BE2C (cell line): ENCODE results near the gene ANO2.

ENCODE experiments used
- DNase-seq: peaks from one replicate; pipeline ENCODE4 v3.0.0-alpha.2; 2020
- H3K27me3 ChIP-seq: fragments of 250-450 bp; sonication (Bioruptor Pico); 2 replicates; pipeline ENCODE4 v1.5.1; 2020; ENCODE audit warnings: mild to moderate bottlenecking
- H3K36me3 ChIP-seq: fragments of 250-450 bp; sonication (Bioruptor Pico); 2 replicates; pipeline ENCODE4 v1.5.1; 2020; ENCODE audit warnings: mild to moderate bottlenecking
- H3K4me1 ChIP-seq: fragments of 250-450 bp; sonication (Bioruptor Pico); 2 replicates; pipeline ENCODE4 v1.5.1; 2020
- H3K4me3 ChIP-seq: 2 replicates; pipeline ENCODE4 v1.5.1; 2011; ENCODE audit warnings: low read depth, low read length
- H3K9me3 ChIP-seq: fragments of 250-450 bp; sonication (Bioruptor Pico); 2 replicates; pipeline ENCODE4 v1.5.1; 2020
- TF ChIP-seq, protein P1 (sequence below): IDR thresholded peaks from 2 replicates; pipeline ENCODE4 v1.5.1; 2012; ENCODE audit warnings: mild to moderate bottlenecking, low read depth, low read length

ANO2 gene

DNA sequence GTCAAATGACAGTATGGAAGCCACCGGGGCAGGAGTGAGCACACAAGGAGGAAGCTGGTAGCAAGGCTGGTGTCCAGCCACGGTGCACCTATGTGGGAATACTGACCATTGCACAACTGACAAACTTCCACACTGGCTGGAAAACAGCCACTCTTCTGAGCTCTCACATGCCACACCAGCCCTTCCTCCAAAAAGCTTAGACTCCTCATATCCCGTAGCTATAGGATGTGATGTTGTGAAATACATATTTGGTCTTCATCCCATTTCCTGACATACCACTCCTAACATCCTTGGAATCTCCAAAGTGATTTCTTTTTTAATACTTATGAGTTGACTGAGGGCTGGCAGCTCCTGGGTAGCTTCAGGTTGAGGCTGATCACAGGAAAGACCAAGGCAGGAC lies 409.5 kb downstream of the ANO2 start:
- Histone ChIP-seq H3K36me3 (no peaks in the 10 kb centered on the region), H3K4me1 (no peaks in the 10 kb centered on the region), H3K4me3 (no peak overlapping the region), H3K27me3 (peaks cover 19% of the 10 kb centered on the region), H3K9me3 (no peaks in the 10 kb centered on the region; the same call in 1 of the 2 replicates)
- no peak for DNase-seq
- TF ChIP-seq, protein P1, sequence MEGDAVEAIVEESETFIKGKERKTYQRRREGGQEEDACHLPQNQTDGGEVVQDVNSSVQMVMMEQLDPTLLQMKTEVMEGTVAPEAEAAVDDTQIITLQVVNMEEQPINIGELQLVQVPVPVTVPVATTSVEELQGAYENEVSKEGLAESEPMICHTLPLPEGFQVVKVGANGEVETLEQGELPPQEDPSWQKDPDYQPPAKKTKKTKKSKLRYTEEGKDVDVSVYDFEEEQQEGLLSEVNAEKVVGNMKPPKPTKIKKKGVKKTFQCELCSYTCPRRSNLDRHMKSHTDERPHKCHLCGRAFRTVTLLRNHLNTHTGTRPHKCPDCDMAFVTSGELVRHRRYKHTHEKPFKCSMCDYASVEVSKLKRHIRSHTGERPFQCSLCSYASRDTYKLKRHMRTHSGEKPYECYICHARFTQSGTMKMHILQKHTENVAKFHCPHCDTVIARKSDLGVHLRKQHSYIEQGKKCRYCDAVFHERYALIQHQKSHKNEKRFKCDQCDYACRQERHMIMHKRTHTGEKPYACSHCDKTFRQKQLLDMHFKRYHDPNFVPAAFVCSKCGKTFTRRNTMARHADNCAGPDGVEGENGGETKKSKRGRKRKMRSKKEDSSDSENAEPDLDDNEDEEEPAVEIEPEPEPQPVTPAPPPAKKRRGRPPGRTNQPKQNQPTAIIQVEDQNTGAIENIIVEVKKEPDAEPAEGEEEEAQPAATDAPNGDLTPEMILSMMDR, result no peak

DNA sequence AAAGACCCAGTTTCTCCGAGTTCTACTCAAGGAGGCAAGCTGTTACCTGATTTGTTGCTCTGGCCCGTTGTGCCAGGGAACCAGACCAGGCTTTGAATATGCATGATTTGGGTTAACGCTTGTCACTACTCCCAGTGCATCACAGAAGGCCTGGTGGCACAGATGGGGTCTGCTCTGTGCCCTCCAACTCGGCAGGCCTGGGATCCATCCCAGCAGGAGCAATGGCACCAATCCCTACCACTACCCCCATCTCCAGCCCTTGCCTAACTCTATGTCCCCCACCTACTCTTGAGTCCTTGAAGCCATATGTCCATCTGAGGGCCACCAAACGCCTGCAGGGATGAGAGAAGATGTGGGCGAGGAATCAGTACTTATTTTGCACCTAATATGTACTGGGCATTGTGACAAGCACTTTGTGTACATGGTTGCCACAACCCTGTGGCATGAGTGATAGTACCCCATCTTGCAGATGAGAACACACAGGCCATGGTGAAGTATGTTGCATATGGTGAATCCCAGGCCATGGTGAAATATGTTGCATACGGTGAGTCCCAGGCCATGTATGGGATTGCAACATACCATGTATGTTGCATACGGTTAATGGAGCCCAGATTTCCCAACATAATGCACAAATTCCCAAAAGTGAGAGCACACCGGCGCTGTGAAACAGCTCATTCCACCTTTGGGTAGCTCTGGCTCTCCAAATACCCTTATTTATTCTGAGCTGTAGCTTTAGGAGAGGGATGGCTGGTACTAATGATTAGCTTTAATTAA lies 410.4 kb downstream of the ANO2 start:
- H3K36me3 ChIP-seq, result no peaks in the 10 kb centered on the region
- H3K4me1 ChIP-seq, result no peaks in the 10 kb centered on the region
- no peaks in the 10 kb centered on the region; the same call in 1 of the 2 replicates for H3K9me3 ChIP-seq
- H3K4me3 ChIP-seq, result no peak overlapping the region
- peaks cover 19% of the 10 kb centered on the region for H3K27me3 ChIP-seq
- DNase-seq, result no peak
- TF ChIP-seq, protein P1, result no peak

DNA sequence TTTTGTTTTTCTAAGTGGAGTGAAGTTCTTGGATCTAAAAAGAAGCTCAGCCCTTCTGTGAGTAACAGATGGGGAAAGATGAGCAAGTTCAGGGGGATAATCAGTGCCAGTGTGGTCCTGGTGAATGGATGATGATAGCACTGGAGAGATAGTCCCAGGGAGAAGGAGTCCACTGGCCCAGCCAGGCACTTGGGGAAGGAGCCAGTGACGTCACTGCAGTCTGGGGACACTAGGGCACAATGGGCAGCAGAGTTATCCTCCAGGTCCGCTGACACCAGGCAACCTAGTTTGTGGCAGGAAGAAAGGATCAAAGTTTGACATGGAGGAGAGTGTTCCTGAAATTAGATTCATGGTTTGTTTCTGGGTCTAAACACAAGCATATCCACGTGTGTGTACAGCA lies 411.7 kb downstream of the ANO2 start:
- Histone ChIP-seq H3K4me3 (no peak overlapping the region), H3K27me3 (peaks cover 11% of the 10 kb centered on the region)
- TF ChIP-seq, protein P1, result no peak

DNA sequence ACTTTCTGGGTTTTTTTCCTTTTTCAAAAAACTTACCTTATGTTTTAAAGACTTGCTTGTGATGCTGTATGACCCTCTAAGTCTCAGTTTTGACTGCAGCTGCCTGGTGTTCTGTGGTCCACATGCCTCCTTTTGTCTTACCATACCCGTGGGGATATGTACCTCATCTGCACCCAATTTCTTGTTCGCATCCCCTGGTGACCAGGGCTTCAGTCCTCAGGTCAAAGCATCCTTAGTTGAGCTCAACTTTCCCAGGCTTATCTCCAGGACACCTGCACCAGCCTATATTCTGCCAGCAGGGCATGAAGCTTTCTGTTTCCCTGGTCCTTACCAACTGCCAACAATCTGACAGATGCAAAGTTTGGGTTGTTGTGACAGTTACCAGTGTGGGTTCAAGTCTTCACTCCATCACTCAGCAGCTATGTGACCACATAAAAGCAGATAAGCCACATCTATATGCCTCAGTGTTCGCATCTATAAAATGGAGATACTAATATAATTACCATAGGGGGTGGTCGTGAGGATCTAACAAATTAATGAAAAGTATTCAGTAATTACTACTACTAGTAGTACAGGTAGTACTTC lies 419.2 kb downstream of the ANO2 start:
- TF ChIP-seq, protein P1, result no peak
- no peak overlapping the region for H3K4me3 ChIP-seq
- no peak for DNase-seq

More for the DNA sequence above, 411.7 kb downstream of the ANO2 start:
- no peaks in the 10 kb centered on the region for H3K4me1 ChIP-seq
- no peak for DNase-seq
- H3K9me3 ChIP-seq, result no peaks in the 10 kb centered on the region; the same call in 1 of the 2 replicates
- H3K36me3 ChIP-seq, result no peaks in the 10 kb centered on the region

DNA sequence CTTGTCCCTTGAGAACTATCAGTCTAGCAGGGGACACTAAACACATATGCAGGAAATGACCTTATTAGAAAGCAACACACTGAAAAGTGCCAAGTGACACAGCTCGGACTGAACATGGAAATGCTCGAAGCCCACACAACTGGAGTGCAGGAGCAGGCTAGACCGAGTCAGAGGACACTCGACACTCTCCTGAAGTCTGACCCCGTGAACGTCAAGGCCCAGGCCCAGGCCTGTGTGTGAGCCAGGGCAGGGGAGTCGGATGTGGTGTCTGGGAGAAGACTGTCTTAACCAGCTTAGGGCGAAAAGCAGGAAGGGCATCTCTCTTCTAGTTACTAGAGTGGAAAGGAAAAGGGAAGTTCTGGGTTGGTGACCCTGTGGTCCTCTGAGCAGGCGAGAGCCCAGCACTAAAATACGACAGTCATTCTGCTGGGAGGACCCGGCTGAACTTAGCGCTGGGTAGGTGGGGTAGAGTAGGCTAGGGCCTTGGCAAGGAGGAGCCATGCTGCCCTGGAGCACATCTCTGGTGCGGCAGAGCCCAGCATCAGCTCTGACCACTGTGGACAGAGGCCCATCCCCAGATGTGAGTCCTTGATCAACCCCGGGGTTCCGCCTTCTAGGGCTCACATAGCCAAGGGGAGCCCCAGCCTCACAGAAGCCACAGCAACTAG lies 420.2 kb downstream of the ANO2 start:
- Histone ChIP-seq H3K4me3 (no peak overlapping the region), H3K4me1 (no peaks in the 10 kb centered on the region), H3K36me3 (no peaks in the 10 kb centered on the region), H3K27me3 (0 out of 2 replicates have a peak, but pooled peaks cover 3% of the 10 kb centered on the region), H3K9me3 (no peaks in the 10 kb centered on the region)
- TF ChIP-seq, protein P1, result no peak
- DNase-seq, result no peak

More for the DNA sequence above, 419.2 kb downstream of the ANO2 start:
- 0 out of 2 replicates have a peak, but pooled peaks cover 3% of the 10 kb centered on the region for H3K27me3 ChIP-seq
- no peaks in the 10 kb centered on the region for H3K36me3 ChIP-seq
- H3K9me3 ChIP-seq, result no peaks in the 10 kb centered on the region
- no peaks in the 10 kb centered on the region for H3K4me1 ChIP-seq
